ENCODE data around the gene GPR82.

The GPR82 gene

DNA sequence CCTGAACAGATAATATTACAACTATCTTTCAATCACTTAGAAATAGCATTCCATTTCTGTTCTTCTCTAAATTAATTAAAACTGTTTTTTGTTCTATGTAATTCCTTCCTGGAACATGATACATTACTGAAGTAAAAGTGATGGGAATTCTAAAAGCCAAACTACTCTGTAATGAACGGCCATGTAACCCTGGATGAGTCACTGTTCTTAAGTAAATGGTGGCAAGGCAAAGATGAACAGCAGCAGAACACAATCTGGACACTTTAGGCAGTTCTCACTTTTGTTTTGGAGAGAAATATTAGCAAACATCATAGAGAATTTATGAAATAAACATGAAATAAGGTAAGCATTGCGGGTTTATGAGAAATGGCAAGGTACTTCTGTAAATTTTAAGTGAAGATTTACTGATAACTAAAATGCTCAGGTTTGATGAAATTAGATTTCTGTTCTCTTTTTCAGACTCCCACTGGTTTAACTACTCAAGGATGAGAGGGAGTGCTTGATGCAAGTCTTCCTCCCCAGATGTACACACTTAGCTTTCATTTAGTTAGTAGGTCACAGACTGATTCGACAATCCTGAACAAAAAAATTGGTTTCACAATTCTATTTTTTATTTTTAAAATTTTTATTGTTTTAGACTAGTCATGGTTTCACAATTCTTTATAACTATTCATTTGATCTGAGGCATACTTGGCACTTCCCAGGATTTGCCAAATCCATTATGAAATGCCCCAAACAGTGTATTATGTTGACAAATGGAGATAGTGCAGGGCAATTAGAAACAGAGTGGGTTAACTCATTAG is 964 bp upstream of the GPR82 start:
- H3K79me2 ChIP-seq (ENCODE audit: insufficient read depth, low read length), result no peaks in the 10 kb centered on the region
- H3K9ac ChIP-seq (ENCODE audit: low read length), result peak overlapping the region; percentile 28; the same call in 1 of the 2 replicates
- peaks cover 15% of the 10 kb centered on the region for H3K36me3 ChIP-seq (ENCODE audit: insufficient read depth, low read length)
- H3K4me2 ChIP-seq (ENCODE audit: low read length), result peak overlapping the region; percentile 42
- H3K9me2 ChIP-seq (ENCODE audit: low read depth, low read length), result no peaks in the 10 kb centered on the region
- H3K27ac ChIP-seq (ENCODE audit: low read depth, low read length, poor library complexity, severe bottlenecking), result peak overlapping the region; percentile 83
- H3K27me3 ChIP-seq (ENCODE audit: insufficient read depth, low read length), result no peaks in the 10 kb centered on the region
- H3K4me1 ChIP-seq (ENCODE audit: insufficient read depth, low read length, severe bottlenecking), result peaks cover 74% of the 10 kb centered on the region
- no peak overlapping the region for H2AFZ ChIP-seq (ENCODE audit: low read length)
- no peaks in the 10 kb centered on the region for H4K20me1 ChIP-seq (ENCODE audit: insufficient read depth, low read length)
- H3K9me3 ChIP-seq (ENCODE audit: low read length), result no peaks in the 10 kb centered on the region
- H3F3A ChIP-seq (ENCODE audit: insufficient read depth, low read length), result no peaks in the 10 kb centered on the region
- H3K4me3 ChIP-seq (ENCODE audit: low read depth, low read length, poor library complexity, severe bottlenecking), result peak overlapping the region; percentile 49
- TF ChIP-seq EZH2 (IDR thresholded peaks at IDR 0.05; ENCODE audit: borderline replicate concordance, low read length) (no peak), CTCF (IDR thresholded peaks at IDR 0.05; ENCODE audit: low read length) (no peak)

DNA sequence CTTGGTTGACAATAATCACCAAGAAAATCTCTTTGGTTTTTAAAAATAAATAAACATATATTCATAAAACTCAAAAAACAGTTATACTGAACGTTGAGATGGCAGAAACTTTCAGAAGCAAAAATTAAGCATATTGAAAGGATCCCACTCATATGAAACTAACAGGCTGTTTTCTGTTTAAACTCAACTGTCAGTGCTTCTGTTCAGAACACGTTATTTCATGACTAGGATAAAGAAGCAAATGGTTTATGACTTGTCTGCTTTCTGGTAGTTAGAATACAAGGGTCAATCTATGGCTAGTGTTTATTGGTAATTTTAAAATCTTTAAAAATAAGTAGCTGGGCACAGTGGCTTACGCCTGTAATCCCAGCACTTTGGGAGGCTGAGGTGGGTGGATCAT is 4.1 kb downstream of the GPR82 start:
- H3K36me3 ChIP-seq (ENCODE audit: insufficient read depth, low read length), result no peaks in the 10 kb centered on the region
- peak overlapping the region; percentile 36 for H3K27ac ChIP-seq (ENCODE audit: low read depth, low read length, poor library complexity, severe bottlenecking)
- no peaks in the 10 kb centered on the region for H3K9me2 ChIP-seq (ENCODE audit: low read depth, low read length)
- peaks cover 73% of the 10 kb centered on the region for H3K4me1 ChIP-seq (ENCODE audit: insufficient read depth, low read length, severe bottlenecking)
- no peak overlapping the region for H3K4me2 ChIP-seq (ENCODE audit: low read length)
- H4K20me1 ChIP-seq (ENCODE audit: insufficient read depth, low read length), result no peaks in the 10 kb centered on the region
- no peak overlapping the region for H2AFZ ChIP-seq (ENCODE audit: low read length)
- no peak overlapping the region for H3K9ac ChIP-seq (ENCODE audit: low read length)
- H3K4me3 ChIP-seq (ENCODE audit: low read depth, low read length, poor library complexity, severe bottlenecking), result no peak overlapping the region
- H3F3A ChIP-seq (ENCODE audit: insufficient read depth, low read length), result no peaks in the 10 kb centered on the region
- no peaks in the 10 kb centered on the region for H3K79me2 ChIP-seq (ENCODE audit: insufficient read depth, low read length)
- no peaks in the 10 kb centered on the region for H3K9me3 ChIP-seq (ENCODE audit: low read length)
- no peak for TF ChIP-seq EZH2 (IDR thresholded peaks at IDR 0.05; ENCODE audit: borderline replicate concordance, low read length)
- TF ChIP-seq CTCF (IDR thresholded peaks at IDR 0.05; ENCODE audit: low read length), result no peak
- no peaks in the 10 kb centered on the region for H3K27me3 ChIP-seq (ENCODE audit: insufficient read depth, low read length)

GRCh38 chrX:41730081-41730480 is 6.1 kb downstream of the GPR82 start:
- Histone ChIP-seq H3K4me3 (ENCODE audit: low read depth, low read length, poor library complexity, severe bottlenecking) (no peak overlapping the region), H3K9me2 (ENCODE audit: low read depth, low read length) (no peaks in the 10 kb centered on the region), H3K4me2 (ENCODE audit: low read length) (no peak overlapping the region), H2AFZ (ENCODE audit: low read length) (no peak overlapping the region), H3K27me3 (ENCODE audit: insufficient read depth, low read length) (no peaks in the 10 kb centered on the region), H4K20me1 (ENCODE audit: insufficient read depth, low read length) (no peaks in the 10 kb centered on the region), H3K4me1 (ENCODE audit: insufficient read depth, low read length, severe bottlenecking) (peaks cover 69% of the 10 kb centered on the region), H3F3A (ENCODE audit: insufficient read depth, low read length) (0 out of 2 replicates have a peak, but pooled peaks cover 4% of the 10 kb centered on the region), H3K36me3 (ENCODE audit: insufficient read depth, low read length) (no peaks in the 10 kb centered on the region), H3K9ac (ENCODE audit: low read length) (no peak overlapping the region), H3K79me2 (ENCODE audit: insufficient read depth, low read length) (no peaks in the 10 kb centered on the region), H3K27ac (ENCODE audit: low read depth, low read length, poor library complexity, severe bottlenecking) (peak overlapping the region; percentile 53), H3K9me3 (ENCODE audit: low read length) (no peaks in the 10 kb centered on the region)
- TF ChIP-seq CTCF (IDR thresholded peaks at IDR 0.05; ENCODE audit: low read length), result no peak
- TF ChIP-seq EZH2 (IDR thresholded peaks at IDR 0.05; ENCODE audit: borderline replicate concordance, low read length), result no peak
